ENCODE data around the gene PICALM. TPM values are rescaled to one million over a fixed set of nuclear protein-coding genes. Genes with fewer than 3 reads are reported as not detected.

Gene PICALM
- total and polyA plus RNA-seq, 2 of the 13 experiments (the other 11 are each of a cell fraction or from before 2014, with no cell fraction given): 97.6 to 154 TPM

DNA sequence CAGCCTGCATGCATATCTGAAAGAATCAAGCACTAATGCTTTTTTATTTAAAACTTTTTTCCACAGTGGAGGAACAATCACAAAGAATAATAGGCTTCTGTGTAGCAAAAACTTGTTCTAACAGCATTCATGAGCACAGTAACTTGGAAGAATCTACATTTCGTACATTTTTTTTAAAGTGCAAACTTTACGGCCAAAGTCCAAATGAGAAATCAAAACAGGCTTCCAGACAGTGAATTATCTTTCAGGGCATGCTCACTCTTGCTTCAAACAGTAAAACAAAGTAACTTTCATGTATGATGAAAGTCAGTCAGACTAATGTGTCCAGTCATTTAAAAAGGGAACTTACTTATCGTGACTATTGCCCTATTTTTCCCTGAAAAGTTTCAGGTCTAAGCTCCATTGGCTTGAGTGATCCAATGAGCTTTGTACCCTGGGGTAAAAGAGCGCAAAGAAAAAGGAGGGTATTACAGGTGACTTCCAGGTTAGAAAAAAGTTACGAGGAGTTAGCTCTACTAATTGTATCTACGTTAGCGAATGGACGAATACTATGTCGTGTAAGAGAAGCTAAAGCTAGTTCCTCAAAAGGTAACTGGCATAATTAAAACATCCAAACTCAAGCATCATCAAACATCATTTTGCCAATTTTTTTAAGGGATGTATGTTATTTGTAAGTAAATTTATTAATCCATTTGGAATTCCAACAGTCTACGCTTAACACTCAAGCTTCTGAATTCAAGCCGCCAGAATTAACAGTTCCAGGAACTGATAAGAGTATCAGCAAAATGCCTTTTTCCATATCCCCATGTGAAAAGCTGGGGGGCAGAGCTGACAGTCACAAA, 1.7 kb downstream of the PICALM start (continued):
- TF ChIP-seq, protein P1, sequence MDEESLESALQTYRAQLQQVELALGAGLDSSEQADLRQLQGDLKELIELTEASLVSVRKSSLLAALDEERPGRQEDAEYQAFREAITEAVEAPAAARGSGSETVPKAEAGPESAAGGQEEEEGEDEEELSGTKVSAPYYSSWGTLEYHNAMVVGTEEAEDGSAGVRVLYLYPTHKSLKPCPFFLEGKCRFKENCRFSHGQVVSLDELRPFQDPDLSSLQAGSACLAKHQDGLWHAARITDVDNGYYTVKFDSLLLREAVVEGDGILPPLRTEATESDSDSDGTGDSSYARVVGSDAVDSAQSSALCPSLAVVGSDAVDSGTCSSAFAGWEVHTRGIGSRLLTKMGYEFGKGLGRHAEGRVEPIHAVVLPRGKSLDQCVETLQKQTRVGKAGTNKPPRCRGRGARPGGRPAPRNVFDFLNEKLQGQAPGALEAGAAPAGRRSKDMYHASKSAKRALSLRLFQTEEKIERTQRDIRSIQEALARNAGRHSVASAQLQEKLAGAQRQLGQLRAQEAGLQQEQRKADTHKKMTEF (CRISPR knock-in tag; IDR thresholded peaks at IDR 0.05): peak; percentile 44; the same call in 1 of the 2 replicates
- TF ChIP-seq NFE2L1 (CRISPR knock-in tag; IDR thresholded peaks at IDR 0.05; ENCODE audit: borderline replicate concordance) (no peak), ZBTB1 (CRISPR knock-in tag; IDR thresholded peaks at IDR 0.05; ENCODE audit: borderline replicate concordance) (no peak), ZFP62 (CRISPR knock-in tag; IDR thresholded peaks at IDR 0.05) (no peak), GATA4 (IDR thresholded peaks at IDR 0.05; ENCODE audit: borderline replicate concordance, low read depth) (no peak), ZNF317 (CRISPR knock-in tag; IDR thresholded peaks at IDR 0.05) (no peak), ZFP36 (IDR thresholded peaks at IDR 0.05; ENCODE audit: borderline replicate concordance, low read depth, low read length, partially characterized antibody) (no peak), MIXL1 (CRISPR knock-in tag; IDR thresholded peaks at IDR 0.05) (no peak), MTA1 (CRISPR knock-in tag; IDR thresholded peaks at IDR 0.05; ENCODE audit: borderline replicate concordance) (no peak), ZBTB7A (CRISPR knock-in tag; IDR thresholded peaks at IDR 0.05) (no peak), ARNT2 (CRISPR knock-in tag; IDR thresholded peaks at IDR 0.05; ENCODE audit: low read depth) (no peak), NBN (conservative IDR thresholded peaks at IDR 0.05) (no peak), ZNF878 (CRISPR knock-in tag; IDR thresholded peaks at IDR 0.05) (no peak), ZBTB3 (CRISPR knock-in tag; IDR thresholded peaks at IDR 0.05; ENCODE audit: borderline replicate concordance, low read depth) (no peak), HNRNPH1 (optimal IDR thresholded peaks at IDR 0.05; ENCODE audit: low read depth, low read length) (no peak), HMG20A (CRISPR knock-in tag; IDR thresholded peaks at IDR 0.05; ENCODE audit: borderline replicate concordance) (peak; percentile 48; the same call in 1 of the 2 replicates), YEATS4 (CRISPR knock-in tag; IDR thresholded peaks at IDR 0.05; ENCODE audit: borderline replicate concordance) (0 out of 2 replicates have a peak, but pooled peaks have one; percentile 31), SP2 (CRISPR knock-in tag; IDR thresholded peaks at IDR 0.05) (no peak), SMARCE1 (IDR thresholded peaks at IDR 0.05; ENCODE audit: borderline replicate concordance) (no peak), TARDBP (CRISPR knock-in tag; IDR thresholded peaks at IDR 0.05) (no peak), REL (CRISPR knock-in tag; conservative IDR thresholded peaks at IDR 0.05) (no peak), TAF1 (CRISPR knock-in tag; IDR thresholded peaks at IDR 0.05) (no peak)
- TF ChIP-seq, protein P2, sequence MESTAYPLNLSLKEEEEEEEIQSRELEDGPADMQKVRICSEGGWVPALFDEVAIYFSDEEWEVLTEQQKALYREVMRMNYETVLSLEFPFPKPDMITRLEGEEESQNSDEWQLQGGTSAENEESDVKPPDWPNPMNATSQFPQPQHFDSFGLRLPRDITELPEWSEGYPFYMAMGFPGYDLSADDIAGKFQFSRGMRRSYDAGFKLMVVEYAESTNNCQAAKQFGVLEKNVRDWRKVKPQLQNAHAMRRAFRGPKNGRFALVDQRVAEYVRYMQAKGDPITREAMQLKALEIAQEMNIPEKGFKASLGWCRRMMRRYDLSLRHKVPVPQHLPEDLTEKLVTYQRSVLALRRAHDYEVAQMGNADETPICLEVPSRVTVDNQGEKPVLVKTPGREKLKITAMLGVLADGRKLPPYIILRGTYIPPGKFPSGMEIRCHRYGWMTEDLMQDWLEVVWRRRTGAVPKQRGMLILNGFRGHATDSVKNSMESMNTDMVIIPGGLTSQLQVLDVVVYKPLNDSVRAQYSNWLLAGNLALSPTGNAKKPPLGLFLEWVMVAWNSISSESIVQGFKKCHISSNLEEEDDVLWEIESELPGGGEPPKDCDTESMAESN (CRISPR knock-in tag; conservative IDR thresholded peaks at IDR 0.05): no peak
